K562 (cell line): ENCODE data around the gene SFRP5. TPM values are rescaled to one million over a fixed set of nuclear protein-coding genes. Genes with fewer than 3 reads are reported as not detected.

Source experiments
- ATAC-seq: fragments of 200-7000 bp; cut with Tn5 transposase; 3 replicates; pipeline ENCODE4 v1.9.1; 2020; ENCODE audit warnings: moderate library complexity
- BruUV-seq: library from RNA; stranded (reverse); fragments of 400-500 nt; replicated peaks from 2 replicates; lab custom pipeline; 2021; lab: Mats Ljungman, UMichigan
- CTCF ChIA-PET: fragments of 300-600 bp; formaldehyde crosslinking; extraction: SDS; loops from one replicate; lab custom pipeline; 2021; ENCODE audit warnings: low intra/inter-chr PET ratio; lab: Yijun Ruan, JAX
- POLR2A ChIA-PET: fragments of 300-600, 350-650 bp; sonication (Branson Sonifier 250); formaldehyde crosslinking; extraction: SDS; loops from one replicate; lab custom pipeline; 2021; ENCODE audit warnings: antibody characterized with exemption, inconsistent platforms; lab: Yijun Ruan, JAX
- DNase-seq, 4 experiments: peaks; one replicate each; pipeline versions ENCODE4 v3.0.0 to v3.0.0-alpha.2; 2011 to 2018; ENCODE audit warnings: low spot score in 3 of 4, mixed read lengths in 3 of 4; ENCODE audit errors: extremely low read depth in 1 of 4
- FAIRE-seq: peaks from 2 replicates; lab custom pipeline; 2011; peaks lifted over from hg19 to GRCh38; lab: Jason Lieb, UNC
- H2AFZ ChIP-seq: 2 replicates; pipeline ENCODE4 v1.6.0; 2011; ENCODE audit warnings: low read depth, low read length, control low read depth, inconsistent platforms
- H3K27ac ChIP-seq: fragments of 200-600 bp; 3 replicates; pipeline ENCODE4 v1.8.0; 2011; ENCODE audit warnings: low read depth, mild to moderate bottlenecking, control low read depth, inconsistent platforms, low read length, moderate library complexity, mixed read lengths; ENCODE audit errors: extremely low read depth
- H3K27me3 ChIP-seq, 2 experiments: fragments of 300-600 bp in 1 of 2; 2 replicates in 1 of 2; 3 replicates in 1 of 2; pipeline versions ENCODE4 v1.6.0 to v1.8.0; 2011; ENCODE audit warnings: inconsistent platforms in 2 of 2, low read length in 2 of 2, mild to moderate bottlenecking in 1 of 2, mixed read lengths in 1 of 2, moderate library complexity in 1 of 2; ENCODE audit not compliant: control insufficient read depth in 2 of 2, insufficient read depth in 2 of 2
- H3K36me3 ChIP-seq: fragments of 300-600 bp; 3 replicates; pipeline ENCODE4 v1.8.0; 2011; ENCODE audit warnings: mild to moderate bottlenecking, low read length, inconsistent platforms; ENCODE audit not compliant: control insufficient read depth, insufficient read depth
- H3K4me1 ChIP-seq, 2 experiments: fragments of 200-600 bp in 1 of 2; replicated peaks in 1 of 2; 2 replicates in 1 of 2; 3 replicates in 1 of 2; pipeline versions ENCODE4 v1.5.1 to v1.8.0; 2011; ENCODE audit warnings: inconsistent platforms in 2 of 2, low read length in 2 of 2, mild to moderate bottlenecking in 1 of 2, mixed read lengths in 1 of 2, moderate library complexity in 1 of 2; ENCODE audit not compliant: control insufficient read depth in 2 of 2, insufficient read depth in 2 of 2
- H3K4me2 ChIP-seq: 2 replicates; pipeline ENCODE4 v1.6.1; 2011; ENCODE audit warnings: low read length, control low read depth, inconsistent platforms, mixed read lengths; ENCODE audit not compliant: insufficient read depth
- H3K4me3 ChIP-seq: fragments of 200-600 bp; sonication (generic), shearing (Covaris generic); 2 replicates; pipeline ENCODE4 v1.5.1; 2016; ENCODE audit warnings: control low read depth, inconsistent platforms
- H3K79me2 ChIP-seq: fragments of 200-600 bp; 3 replicates; pipeline ENCODE4 v1.8.0; 2011; ENCODE audit warnings: low read length, inconsistent platforms; ENCODE audit not compliant: control insufficient read depth, insufficient read depth
- H3K9ac ChIP-seq, 2 experiments: 2 replicates each; pipeline versions ENCODE4 v1.6.0 to v1.6.1; 2011; ENCODE audit warnings: low read depth in 2 of 2, low read length in 2 of 2, control low read depth in 1 of 2, inconsistent platforms in 1 of 2, mild to moderate bottlenecking in 1 of 2, mixed read lengths in 1 of 2; ENCODE audit not compliant: insufficient read depth in 1 of 2
- H3K9me1 ChIP-seq: one replicate; pipeline ENCODE4 v1.6.0; 2011; ENCODE audit warnings: inconsistent platforms, mild to moderate bottlenecking, low read length, moderate library complexity; ENCODE audit not compliant: control insufficient read depth, insufficient read depth
- H3K9me3 ChIP-seq: replicated peaks from 2 replicates; pipeline ENCODE4 v1.5.1; 2011; ENCODE audit warnings: low read depth, low read length, inconsistent platforms; ENCODE audit not compliant: control insufficient read depth, insufficient read depth
- H4K20me1 ChIP-seq: replicated peaks from 2 replicates; pipeline ENCODE4 v1.6.1; 2011; ENCODE audit warnings: low read length, inconsistent platforms, mixed read lengths; ENCODE audit not compliant: control insufficient read depth, insufficient read depth
- DLX4 ChIP-seq: fragments of 250-450 bp; sonication (Bioruptor Pico); IDR thresholded peaks from 2 replicates; pipeline ENCODE4 v1.6.1; 2021; ENCODE audit warnings: mild to moderate bottlenecking
- HMG20A ChIP-seq: fragments of 450-650 bp; formaldehyde crosslinking; conservative IDR thresholded peaks from 2 replicates; pipeline ENCODE4 v1.4.0; 2020; ENCODE audit warnings: mild to moderate bottlenecking, mixed read lengths
- HSF4 ChIP-seq: fragments of 250-450 bp; sonication (Bioruptor Pico); IDR thresholded peaks from 2 replicates; pipeline ENCODE4 v2.1.2; 2022; ENCODE audit warnings: mild to moderate bottlenecking, moderate library complexity, borderline replicate concordance
- NUFIP1 ChIP-seq: fragments of 450-650 bp; IDR thresholded peaks from 2 replicates; pipeline ENCODE4 v1.6.1; 2018; ENCODE audit not compliant: partially characterized antibody
- POLR2H ChIP-seq: IDR thresholded peaks from 2 replicates; pipeline ENCODE4 v1.6.1; 2016; ENCODE audit warnings: missing genetic modification characterization, low read depth, mild to moderate bottlenecking, control low read depth, missing compliant biosample characterization, moderate library complexity
- POLR3G ChIP-seq: IDR thresholded peaks from 2 replicates; pipeline ENCODE4 v1.6.1; 2011; ENCODE audit not compliant: insufficient read length, insufficient replicate concordance; ENCODE audit errors: extremely low read depth
- POU5F1 ChIP-seq: fragments of 150-350 bp; IDR thresholded peaks from 2 replicates; pipeline ENCODE4 v1.6.1; 2014; ENCODE audit warnings: borderline replicate concordance, low read length, low read depth, mild to moderate bottlenecking; ENCODE audit not compliant: partially characterized antibody
- SRSF7 ChIP-seq: fragments of 200-400 bp; formaldehyde crosslinking; optimal IDR thresholded peaks from 2 replicates; pipeline ENCODE3; 2017; ENCODE audit warnings: mild to moderate bottlenecking, low read depth, low read length
- TAF9B ChIP-seq: fragments of 450-650 bp; IDR thresholded peaks from 2 replicates; pipeline ENCODE4 v1.6.1; 2018; ENCODE audit warnings: mild to moderate bottlenecking; ENCODE audit not compliant: partially characterized antibody
- ZBTB33 ChIP-seq: sonication (generic); formaldehyde crosslinking; IDR thresholded peaks from 2 replicates; pipeline ENCODE4 v1.8.1; 2023; ENCODE audit warnings: mild to moderate bottlenecking, missing genetic modification reagents
- ZC3H4 ChIP-seq: sonication (generic); formaldehyde crosslinking; IDR thresholded peaks from 2 replicates; pipeline ENCODE4 v1.9.0; 2021; ENCODE audit warnings: missing genetic modification reagents, borderline replicate concordance
- ZNF12 ChIP-seq: sonication (generic); formaldehyde crosslinking; IDR thresholded peaks from 2 replicates; pipeline ENCODE4 v1.4.0; 2020; ENCODE audit warnings: mild to moderate bottlenecking, missing genetic modification reagents
- ZNF717 ChIP-seq: fragments of 250-450 bp; sonication (Bioruptor Pico); IDR thresholded peaks from 2 replicates; pipeline ENCODE4 v1.5.0; 2021
- ZNF764 ChIP-seq: fragments of 250-450 bp; sonication (Bioruptor Pico); IDR thresholded peaks from 2 replicates; pipeline ENCODE4 v1.4.0; 2020; ENCODE audit warnings: low read depth, mild to moderate bottlenecking, moderate library complexity
- ZNF77 ChIP-seq: fragments of 250-450 bp; sonication (Bioruptor Pico); IDR thresholded peaks from 2 replicates; pipeline ENCODE4 v1.5.0; 2020
- WGBS: fragments of 100-300 bp; shearing (Covaris generic); methylation state at CpG from one replicate; pipeline ENCODE4 v1.1.6; 2016; ENCODE audit warnings: low coverage, mixed read lengths; ENCODE audit not compliant: insufficient coverage; ENCODE audit errors: missing lambda C conversion rate; 5-methylcytosine and 5-hydroxymethylcytosine counted together
- in situ Hi-C: fragments of 300-500 bp; cut with MboI; formaldehyde crosslinking; loops from 4 replicates; pipeline ENCODE4 v1.15.0; 2018; ENCODE audit warnings: inconsistent platforms, mixed read lengths
- intact Hi-C: fragments of 100-400 bp; cut with micrococcal nuclease; formaldehyde crosslinking; loops from 2 replicates; pipeline ENCODE4 v1.14.2; 2022
- polyA plus RNA-seq, 8 experiments: library from polyadenylated mRNA; depleted of rRNA in 4 of 8; stranded (reverse) in 5 of 8; unstranded in 3 of 8; fragments of >200 nt; fragmentation: Nextera tagmentation in 2 of 8; fragmentation: Illumina TruSeq in 1 of 8; extraction: Ambion mirVana in 2 of 8; extraction: Trizol in 1 of 8; gene quantifications; 2 replicates each; pipeline versions ENCODE4 v1.2.1 to v1.2.3, GENCODE V29; 2011 to 2014; ENCODE audit warnings: inconsistent platforms in 1 of 8, missing spikeins in 1 of 8
- total RNA-seq, 7 experiments: library from RNA; depleted of rRNA in 6 of 7; stranded (reverse); fragments of >200 nt in 6 of 7; fragmentation: Illumina TruSeq in 2 of 7; extraction: Trizol in 2 of 7; gene quantifications; 2 replicates each; pipeline versions ENCODE4 v1.2.1 to v1.2.3, GENCODE V29; 2011 to 2021; ENCODE audit warnings: low replicate concordance in 1 of 7
- TF ChIP-seq, protein P1 (sequence below): fragments of 250-450 bp; sonication (Bioruptor Pico); IDR thresholded peaks from 2 replicates; pipeline ENCODE4 v1.5.0; 2020; ENCODE audit warnings: mild to moderate bottlenecking

The SFRP5 gene
- total and polyA plus RNA-seq, 9 of the 15 experiments (the other 6 are each of a cell fraction or from before 2014, with no cell fraction given), result 0.07 to 0.29 (median 0.13) TPM; not detected in 3

- H3K9me3 ChIP-seq, result no peaks in the 10 kb centered on the region
- no peak for ATAC-seq
- H3K9ac ChIP-seq, result no peak overlapping the region
- H3K79me2 ChIP-seq, result no peaks in the 10 kb centered on the region
- no peak overlapping the region for H3K4me3 ChIP-seq
- no peaks in the 10 kb centered on the region for H3K27me3 ChIP-seq
- H3K9me1 ChIP-seq, result no peaks in the 10 kb centered on the region
- DNase-seq, result no peak
- H3K36me3 ChIP-seq, result peaks cover 24% of the 10 kb centered on the region; the same call in 1 of the 3 replicates
- WGBS, result 57% methylated on average over 3 of the region's 3 CpGs
- no peak for FAIRE-seq
- POLR2A ChIA-PET, result interaction anchor here (0.7 to 1.1 kb wide), 3 partner anchors 22 to 126 kb away, joined by 3 to 5 read pairs (median 3); no protein-coding TSS in a partner anchor
- intact Hi-C loops, result no loop called here
- no peak overlapping the region for H2AFZ ChIP-seq
- in situ Hi-C loops, result loop anchor here (25.0 kb wide), 1 partner anchor 98 kb away; no protein-coding TSS in a partner anchor
- no TSS peak for BruUV-seq
- H3K4me1 ChIP-seq, result peaks cover 0 to 12% of the 10 kb centered on the region in 2 experiments; a peak in 2 of 5 replicates
- no peak overlapping the region for H3K27ac ChIP-seq
- H4K20me1 ChIP-seq, result no peaks in the 10 kb centered on the region; the same call in 1 of the 2 replicates
- no peak overlapping the region for H3K4me2 ChIP-seq
- CTCF ChIA-PET, result no interaction called here
- TF ChIP-seq ZNF12 (CRISPR knock-in tag) (no peak), ZNF717 (CRISPR knock-in tag) (no peak), ZNF764 (CRISPR knock-in tag) (no peak), POLR3G (no peak), HSF4 (CRISPR knock-in tag) (no peak), ZC3H4 (CRISPR knock-in tag) (no peak), SRSF7 (no peak), DLX4 (CRISPR knock-in tag) (no peak), POU5F1 (no peak), POLR2H (tag) (no peak), ZBTB33 (CRISPR knock-in tag) (no peak), ZNF77 (CRISPR knock-in tag) (no peak), NUFIP1 (no peak), HMG20A (CRISPR knock-in tag) (no peak), TAF9B (no peak)
- TF ChIP-seq, protein P1, sequence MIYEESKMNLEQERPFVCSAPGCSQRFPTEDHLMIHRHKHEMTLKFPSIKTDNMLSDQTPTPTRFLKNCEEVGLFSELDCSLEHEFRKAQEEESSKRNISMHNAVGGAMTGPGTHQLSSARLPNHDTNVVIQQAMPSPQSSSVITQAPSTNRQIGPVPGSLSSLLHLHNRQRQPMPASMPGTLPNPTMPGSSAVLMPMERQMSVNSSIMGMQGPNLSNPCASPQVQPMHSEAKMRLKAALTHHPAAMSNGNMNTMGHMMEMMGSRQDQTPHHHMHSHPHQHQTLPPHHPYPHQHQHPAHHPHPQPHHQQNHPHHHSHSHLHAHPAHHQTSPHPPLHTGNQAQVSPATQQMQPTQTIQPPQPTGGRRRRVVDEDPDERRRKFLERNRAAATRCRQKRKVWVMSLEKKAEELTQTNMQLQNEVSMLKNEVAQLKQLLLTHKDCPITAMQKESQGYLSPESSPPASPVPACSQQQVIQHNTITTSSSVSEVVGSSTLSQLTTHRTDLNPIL (CRISPR knock-in tag), result no peak
These were observed 7.9 kb downstream of the SFRP5 start for GRCh38 chr10:97763947-97764346.
